K562 treated with DMSO at 1 percent for 12 hours (cell line): ENCODE measurements around the gene PCDH12. TPM values are rescaled to one million over a fixed set of nuclear protein-coding genes. Genes with fewer than 3 reads are reported as not detected.

Experiments
- total RNA-seq: library from RNA; unstranded; fragments of 300-600 nt; gene quantifications from 2 replicates; pipeline ENCODE4 v1.2.3, GENCODE V29; 2022; ENCODE audit not compliant: insufficient read depth

Gene PCDH12
- 0.18 and 1.2 TPM in 2 replicates for total RNA-seq

DNA sequence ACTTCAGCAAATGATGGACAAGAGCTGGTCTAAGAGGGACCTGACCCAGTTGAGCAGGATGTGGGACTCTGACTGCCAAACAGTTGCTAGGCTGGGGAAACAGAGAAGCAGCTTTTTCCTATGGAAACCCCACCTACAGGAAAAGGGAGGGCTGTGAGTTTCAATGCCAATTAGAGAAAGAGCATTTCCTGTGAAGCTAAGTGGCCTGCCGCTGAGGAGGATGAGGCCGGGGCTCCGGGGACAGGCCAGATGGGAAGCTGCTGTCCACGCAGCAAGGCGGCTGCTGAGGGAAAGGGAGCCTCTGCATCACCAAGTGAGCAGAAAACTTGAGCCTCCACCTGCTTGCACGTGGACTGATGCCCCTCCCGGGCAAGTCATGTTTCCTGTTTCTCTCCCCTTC, at the start of gene PCDH12:
TSS of gene PCDH12 (minus strand) at position 90 of the 400 bp plus-strand sequence. CDS start 351 bp downstream, outside the sequence.

DNA sequence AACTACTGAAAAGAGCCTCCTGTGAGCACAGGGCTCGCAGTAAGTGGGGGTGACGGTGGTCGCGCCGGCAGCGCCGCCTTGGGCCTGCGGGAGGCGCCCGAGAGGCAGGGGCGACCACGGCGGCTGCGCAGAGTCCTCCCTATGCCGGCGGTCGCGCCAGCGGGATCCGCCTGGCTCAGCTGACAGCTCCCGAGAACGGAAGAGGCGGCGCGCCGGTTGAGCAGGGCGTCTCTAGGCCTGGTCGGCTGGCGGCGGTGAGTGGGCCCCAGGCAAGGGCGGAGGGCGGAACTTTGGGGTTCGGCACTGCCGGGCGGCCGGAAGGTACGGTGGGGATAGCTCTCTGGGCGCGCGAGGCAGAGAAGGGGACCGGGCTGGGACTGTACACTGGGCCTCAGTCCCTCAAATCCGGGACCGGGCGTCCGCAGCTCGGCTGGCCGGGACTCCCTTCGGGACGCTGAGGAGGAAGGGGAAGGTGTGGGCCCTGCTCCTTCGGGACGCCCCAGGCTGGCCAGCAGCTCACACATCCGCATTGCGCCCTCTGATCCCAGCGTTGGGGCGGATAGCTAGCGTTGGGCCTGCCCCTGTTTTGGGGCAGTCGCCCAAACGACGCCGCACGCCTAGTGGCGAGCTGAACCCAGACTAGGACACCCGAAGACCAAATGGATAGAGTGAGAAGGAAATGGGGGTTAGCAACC, 11.1 kb upstream of the PCDH12 start, which contains the start of gene RNF14:
TSS of gene RNF14 (plus strand) at position 192 of the 695 bp plus-strand sequence. CDS start 4,484 bp downstream, outside the sequence.

DNA sequence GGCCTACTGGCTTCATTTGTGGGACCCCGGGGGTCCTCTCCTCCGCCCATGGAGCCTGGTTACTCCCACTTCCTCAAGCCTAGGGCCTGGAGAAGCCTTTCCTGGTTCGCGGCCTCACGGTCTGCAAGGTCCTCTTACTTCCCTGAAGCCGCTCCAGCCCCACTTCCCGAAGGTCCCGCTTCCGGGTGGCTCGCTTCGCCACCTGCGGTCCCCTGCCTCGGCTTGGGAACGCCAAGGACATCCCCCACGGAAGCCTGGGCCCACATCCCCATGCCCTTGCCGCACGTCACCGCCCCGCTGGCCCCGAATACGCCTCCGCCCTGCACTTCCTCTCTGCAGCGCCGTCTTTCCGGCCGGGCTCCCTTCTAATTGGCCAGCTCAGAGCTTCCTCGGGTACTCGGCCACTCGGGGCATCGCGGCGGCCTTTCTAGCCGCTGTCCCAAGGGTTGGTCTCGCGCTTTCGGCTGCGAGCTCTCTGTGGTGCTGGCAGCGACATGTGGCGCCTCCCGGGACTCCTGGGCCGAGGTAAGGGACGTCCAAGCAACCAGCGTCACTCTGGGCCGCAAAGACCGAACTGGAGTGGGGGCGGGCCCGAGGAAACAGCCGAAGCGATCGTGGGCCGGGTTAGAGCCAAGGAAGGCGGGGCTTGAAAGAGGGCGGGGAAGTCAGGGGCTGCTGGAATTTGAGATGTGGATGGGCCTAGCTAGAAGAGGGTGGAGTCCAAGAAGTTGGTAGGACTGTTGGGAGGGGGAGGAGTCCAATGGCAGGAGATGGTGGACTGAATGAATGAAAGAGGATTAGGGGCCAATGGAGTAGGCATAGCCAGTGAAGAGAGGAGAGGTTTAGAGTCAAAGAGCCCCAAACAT, 34.3 kb downstream of the PCDH12 start, which contains the start of gene DELE1:
TSS of gene DELE1 (plus strand) at position 424 of the 866 bp plus-strand sequence. CDS start at position 495, 71 bp downstream.

Other genes with a start within 250 kb of the PCDH12 start
- gene PCDH1, start 79.8 kb downstream of the PCDH12 start, total RNA-seq = 0.40 and 1.5 TPM in 2 replicates
- 36.8 and 59.8 TPM in 2 replicates for gene DELE1, start 34.3 kb downstream of the PCDH12 start, total RNA-seq
- 36.4 and 40.7 TPM in 2 replicates for gene RNF14, start 10.9 kb upstream of the PCDH12 start, total RNA-seq
- gene GNPDA1, start 54.8 kb upstream of the PCDH12 start, total RNA-seq = 26.5 and 45.2 TPM in 2 replicates
- gene NDFIP1, start 150.6 kb upstream of the PCDH12 start, total RNA-seq = 19.1 and 37.7 TPM in 2 replicates